Left ventricle myocardium inferior (tissue), 1 donor: ENCODE data around the gene PLA2R1. TPM values are rescaled to one million over a fixed set of nuclear protein-coding genes. Genes with fewer than 3 reads are reported as not detected.

ENCODE experiments used
- DNase-seq: peaks from one replicate; pipeline ENCODE4 v3.0.0-alpha.2; 2020
- H3K27ac ChIP-seq: fragments of 200-600 bp; replicated peaks from 2 replicates; pipeline ENCODE4 v1.8.0; 2021
- H3K27me3 ChIP-seq: fragments of 200-600 bp; 2 replicates; pipeline ENCODE4 v1.8.0; 2021; ENCODE audit warnings: low read depth
- H3K36me3 ChIP-seq: fragments of 200-600 bp; 2 replicates; pipeline ENCODE4 v1.8.0; 2021
- H3K4me1 ChIP-seq: fragments of 200-600 bp; 2 replicates; pipeline ENCODE4 v1.8.0; 2021
- H3K4me3 ChIP-seq: fragments of 200-600 bp; 2 replicates; pipeline ENCODE4 v1.8.0; 2021; ENCODE audit warnings: mild to moderate bottlenecking, moderate library complexity
- H3K9me3 ChIP-seq: fragments of 200-600 bp; replicated peaks from 2 replicates; pipeline ENCODE4 v1.8.0; 2021
- CTCF ChIP-seq: fragments of 200-600 bp; IDR thresholded peaks from 2 replicates; pipeline ENCODE4 v1.8.0; 2021; ENCODE audit warnings: antibody characterized with exemption, mild to moderate bottlenecking, borderline replicate concordance
- intact Hi-C: fragments of 100-400 bp; cut with micrococcal nuclease; formaldehyde crosslinking; loops from one replicate; pipeline ENCODE4 v1.11.0; 2022
- total RNA-seq: library from RNA; stranded (reverse); fragmentation: NEBNext Ultra II Directional; extraction: Animal tissue kit (Norgen Biotek cat#: 25700); gene quantifications from one replicate; pipeline ENCODE4 v1.2.1, GENCODE V29; 2021
- donor health status: DM: no; HTN: yes; CAD: no; lungs with severe emphysema.

PLA2R1 gene
- total RNA-seq, 1 donor from 2014 or later = 2.3 TPM

- Histone ChIP-seq H3K9me3 (peaks cover 4% of the 10 kb centered on the region), H3K4me3 (no peak overlapping the region), H3K27ac (no peak overlapping the region), H3K4me1 (peaks cover 6% of the 10 kb centered on the region), H3K27me3 (no peaks in the 10 kb centered on the region), H3K36me3 (peaks cover 4% of the 10 kb centered on the region)
- no peak for TF ChIP-seq CTCF
- intact Hi-C loops = no loop called here
- no peak for DNase-seq
Observed at GRCh38 chr2:160014227-160014626, 48.2 kb downstream of the PLA2R1 start.

GRCh38 chr2:160010361-160011145, 51.9 kb downstream of the PLA2R1 start:
- peaks cover 4% of the 10 kb centered on the region for H3K36me3 ChIP-seq
- no peak overlapping the region for H3K4me3 ChIP-seq
- H3K9me3 ChIP-seq = peaks cover 7% of the 10 kb centered on the region
- TF ChIP-seq CTCF = no peak
- peaks cover 24% of the 10 kb centered on the region for H3K4me1 ChIP-seq
- DNase-seq = no peak
- intact Hi-C loops = no loop called here
- H3K27me3 ChIP-seq = no peaks in the 10 kb centered on the region
- no peak overlapping the region for H3K27ac ChIP-seq

- intact Hi-C loops = no loop called here
- Histone ChIP-seq H3K4me1 (peaks cover 19% of the 10 kb centered on the region), H3K36me3 (peaks cover 4% of the 10 kb centered on the region), H3K27me3 (no peaks in the 10 kb centered on the region), H3K4me3 (no peak overlapping the region), H3K27ac (no peak overlapping the region), H3K9me3 (peaks cover 7% of the 10 kb centered on the region)
- no peak for TF ChIP-seq CTCF
- DNase-seq = no peak
Observed at GRCh38 chr2:160007111-160007510, 55.3 kb downstream of the PLA2R1 start.

- no peak for TF ChIP-seq CTCF
- peaks cover 7% of the 10 kb centered on the region for H3K9me3 ChIP-seq
- H3K27ac ChIP-seq = no peak overlapping the region
- no peaks in the 10 kb centered on the region for H3K36me3 ChIP-seq
- no peak for DNase-seq
- intact Hi-C loops = no loop called here
- H3K4me1 ChIP-seq = peaks cover 19% of the 10 kb centered on the region
- H3K27me3 ChIP-seq = no peaks in the 10 kb centered on the region
- H3K4me3 ChIP-seq = no peak overlapping the region
Observed at GRCh38 chr2:160006475-160006874, 55.9 kb downstream of the PLA2R1 start.

GRCh38 chr2:160005908-160006307, 56.5 kb downstream of the PLA2R1 start:
- Histone ChIP-seq H3K27me3 (no peaks in the 10 kb centered on the region), H3K4me1 (peaks cover 19% of the 10 kb centered on the region), H3K36me3 (no peaks in the 10 kb centered on the region), H3K27ac (no peak overlapping the region), H3K4me3 (no peak overlapping the region), H3K9me3 (peaks cover 7% of the 10 kb centered on the region)
- TF ChIP-seq CTCF = no peak
- intact Hi-C loops = no loop called here
- no peak for DNase-seq
